ENCODE data around the gene KRTAP2-4. TPM values are rescaled to one million over a fixed set of nuclear protein-coding genes. Genes with fewer than 3 reads are reported as not detected.

Gene KRTAP2-4
- total and polyA plus RNA-seq, 2 of the 4 experiments (the other 2 are of a cell fraction) = not detected

GRCh38 chr17:41020336-41020735 is 45.3 kb downstream of the KRTAP2-4 start:
- H4K5ac ChIP-seq (ENCODE audit: low read depth, low read length) = no peak overlapping the region
- H2AFZ ChIP-seq (replicated peaks; ENCODE audit: low read length, poor library complexity) = no peak overlapping the region
- H3K79me1 ChIP-seq (ENCODE audit: low read depth in 1 of 2, low read length in 2 of 2) = no peaks in the 10 kb centered on the region
- POLR2A ChIA-PET (ENCODE audit: unreplicated experiment) = no interaction called here
- H3K27me3 ChIP-seq (ENCODE audit: control insufficient read depth, insufficient read depth, low read length) = no peaks in the 10 kb centered on the region; the same call in 1 of the 2 replicates
- no peak overlapping the region for H3K27ac ChIP-seq (ENCODE audit: insufficient read depth, low read length)
- H3K4ac ChIP-seq (ENCODE audit: low read depth, low read length) = no peak overlapping the region
- CTCF ChIA-PET = interaction anchor here (1.0 kb wide), 1 partner anchor 11 kb away, joined by 3 read pairs; no protein-coding TSS in a partner anchor
- no peak overlapping the region for H2BK15ac ChIP-seq (ENCODE audit: low read depth, low read length)
- dilution Hi-C loops (cut with HindIII; ENCODE audit: low sequenced_read_pairs, unreplicated experiment) = no loop called here
- BruUV-seq (replicated peaks) = no TSS peak
- DNase-seq (no peak), ATAC-seq (ENCODE audit: low read depth) (no peak)
- no peak for TF ChIP-seq CHD1 (IDR thresholded peaks at IDR 0.05; ENCODE audit: low read depth, low read length)
- H2BK120ac ChIP-seq (ENCODE audit: low read depth, low read length) = no peak overlapping the region
- no peak overlapping the region for H2AK9ac ChIP-seq (replicated peaks; ENCODE audit: low read depth, low read length, poor library complexity)
- no peak overlapping the region for H3K9ac ChIP-seq (ENCODE audit: low read depth, low read length)
- no peaks in the 10 kb centered on the region; the same call in 1 of the 2 replicates for H3K9me3 ChIP-seq (ENCODE audit: control insufficient read depth, insufficient read depth, low read length)
- H4K20me1 ChIP-seq (ENCODE audit: insufficient read depth, low read length) = no peaks in the 10 kb centered on the region
- no peak overlapping the region for H4K91ac ChIP-seq (ENCODE audit: insufficient read depth, low read depth, low read length)
- no peak overlapping the region for H3K14ac ChIP-seq (replicated peaks; ENCODE audit: low read depth, low read length)
- no peak overlapping the region for H3K23ac ChIP-seq (ENCODE audit: low read depth, low read length)
- H4K8ac ChIP-seq (ENCODE audit: low read depth in 2 of 2, low read length in 2 of 2) = no peak overlapping the region
- no peaks in the 10 kb centered on the region for H3K9me1 ChIP-seq (ENCODE audit: insufficient read depth, low read length)
- no peak overlapping the region for H2AK5ac ChIP-seq (ENCODE audit: low read depth, low read length)
- no peak overlapping the region for H3K4me3 ChIP-seq (ENCODE audit: insufficient read depth, low read depth, low read length)
- H3K18ac ChIP-seq (ENCODE audit: low read depth, low read length) = no peak overlapping the region
- H2BK20ac ChIP-seq (ENCODE audit: low read depth, low read length) = no peak overlapping the region
- H3K4me2 ChIP-seq (ENCODE audit: low read depth, low read length) = no peak overlapping the region
- no peaks in the 10 kb centered on the region for H3K36me3 ChIP-seq (ENCODE audit: control insufficient read depth, insufficient read depth, low read length)
- no peak overlapping the region for H3K56ac ChIP-seq (ENCODE audit: extremely low read depth, insufficient read depth, low read length)
- intact Hi-C loops (cut with micrococcal nuclease) = no loop called here
- H3K4me1 ChIP-seq (ENCODE audit: control insufficient read depth, insufficient read depth, low read length) = no peaks in the 10 kb centered on the region
- in situ Hi-C loops (cut with MboI; ENCODE audit: low sequenced_read_pairs) = no loop called here
- no peak overlapping the region for H2BK5ac ChIP-seq (ENCODE audit: low read depth, low read length, poor library complexity, severe bottlenecking)

All from IMR-90 (cell line).